Esophagus muscularis mucosa (tissue), 4 donors: ENCODE data around the gene PTPRU. TPM values are rescaled to one million over a fixed set of nuclear protein-coding genes. Genes with fewer than 3 reads are reported as not detected.

Source experiments
- DNase-seq: peaks from one replicate; pipeline ENCODE4 v3.0.0-alpha.2; 2017; ENCODE audit errors: extremely low spot score
- H3K27ac ChIP-seq, 4 donors: fragments of 200-600 bp; sonication (generic); replicated peaks in 1 of 4; 1 replicate in 3 of 4; 2 replicates in 1 of 4; pipeline ENCODE4 v1.5.1; 2016 to 2019; ENCODE audit warnings: mild to moderate bottlenecking in 1 of 4
- H3K27me3 ChIP-seq, 4 donors: fragments of 200-600 bp; sonication (generic); one replicate each; pipeline versions ENCODE4 v1.5.1 to v1.6.0; 2016 to 2019
- H3K36me3 ChIP-seq, 4 donors: fragments of 200-600 bp; sonication (generic); one replicate each; pipeline ENCODE4 v1.5.1; 2016 to 2019
- H3K4me1 ChIP-seq, 4 donors: fragments of 200-600 bp; sonication (generic); one replicate each; pipeline ENCODE4 v1.5.1; 2016 to 2019
- H3K4me3 ChIP-seq, 4 donors: fragments of 200-600 bp; sonication (generic); 1 replicate in 2 of 4; 2 replicates in 2 of 4; pipeline ENCODE4 v1.5.1; 2016 to 2019; ENCODE audit warnings: mild to moderate bottlenecking in 4 of 4, moderate library complexity in 1 of 4
- H3K9me3 ChIP-seq, 4 donors: fragments of 200-600 bp; sonication (generic); 1 replicate in 3 of 4; 2 replicates in 1 of 4; pipeline ENCODE4 v1.5.1; 2016 to 2019
- EP300 ChIP-seq: sonication (generic); formaldehyde crosslinking; IDR thresholded peaks from one replicate; pipeline ENCODE4 v1.6.1; 2017; ENCODE audit warnings: antibody characterized with exemption
- POLR2A ChIP-seq: fragments of 450-650 bp; IDR thresholded peaks from one replicate; pipeline ENCODE4 v1.6.1; 2017; ENCODE audit warnings: antibody characterized with exemption, moderate library complexity, mild to moderate bottlenecking, low read depth
- POLR2AphosphoS5 ChIP-seq, 2 donors: sonication (generic); formaldehyde crosslinking; IDR thresholded peaks; one replicate each; pipeline ENCODE4 v1.6.1; 2017; ENCODE audit warnings: antibody characterized with exemption in 2 of 2
- WGBS: methylation state at CpG from one replicate; pipeline ENCODE4 v1.1.5; 2018; 5-methylcytosine and 5-hydroxymethylcytosine counted together
- intact Hi-C: fragments of 100-400 bp; cut with DNase I; formaldehyde crosslinking; loops from one replicate; pipeline ENCODE4 v1.15.1; 2023
- total RNA-seq, 4 donors: library from RNA; depleted of rRNA; stranded (reverse); fragments of >200 nt; gene quantifications; one replicate each; pipeline versions ENCODE4 v1.1.0 to v1.2.1, GENCODE V29; 2016
- TF ChIP-seq, protein P1 (sequence below), 3 experiments: fragments of 200-600 bp in 2 of 3; fragments of 450-650 bp in 1 of 3; sonication (generic) in 2 of 3; IDR thresholded peaks; one replicate each; pipeline ENCODE4 v1.5.1; 2017 to 2019; ENCODE audit warnings: antibody characterized with exemption in 3 of 3, mild to moderate bottlenecking in 2 of 3, moderate library complexity in 1 of 3

PTPRU gene
- total RNA-seq, 4 donors from 2014 or later = 19.5 to 32.7 (median 27.5) TPM

DNA sequence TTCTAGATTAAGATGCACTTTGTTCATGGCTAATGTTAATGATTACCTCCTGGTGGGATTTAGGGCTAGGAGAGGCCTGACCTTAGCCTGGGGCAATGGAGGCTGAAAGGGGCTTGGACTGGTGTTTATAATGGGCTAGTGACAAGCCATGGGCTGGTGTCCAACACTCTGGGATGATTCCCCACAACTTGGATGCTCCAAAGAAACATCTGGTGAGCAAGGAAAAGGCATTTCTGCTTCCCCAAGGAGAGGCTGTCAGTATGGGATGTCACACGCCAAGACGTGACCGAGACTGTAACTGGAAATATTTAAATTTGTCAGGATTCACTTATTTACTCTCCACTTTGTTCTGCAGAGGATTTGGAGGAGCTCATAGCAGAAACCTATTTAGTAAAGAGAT is 45.2 kb downstream of the PTPRU start:
- Histone ChIP-seq H3K4me1 (peaks cover 0 to 14% (median 5%) of the 10 kb centered on the region in 4 donors), H3K27me3 (no peaks in the 10 kb centered on the region), H3K27ac (no peak overlapping the region), H3K9me3 (no peaks in the 10 kb centered on the region), H3K36me3 (peaks cover 0 to 27% (median 17%) of the 10 kb centered on the region in 4 donors), H3K4me3 (no peak overlapping the region)
- no peak for DNase-seq
- 76% methylated on average over 3 of the region's 3 CpGs for WGBS
- TF ChIP-seq, protein P1, sequence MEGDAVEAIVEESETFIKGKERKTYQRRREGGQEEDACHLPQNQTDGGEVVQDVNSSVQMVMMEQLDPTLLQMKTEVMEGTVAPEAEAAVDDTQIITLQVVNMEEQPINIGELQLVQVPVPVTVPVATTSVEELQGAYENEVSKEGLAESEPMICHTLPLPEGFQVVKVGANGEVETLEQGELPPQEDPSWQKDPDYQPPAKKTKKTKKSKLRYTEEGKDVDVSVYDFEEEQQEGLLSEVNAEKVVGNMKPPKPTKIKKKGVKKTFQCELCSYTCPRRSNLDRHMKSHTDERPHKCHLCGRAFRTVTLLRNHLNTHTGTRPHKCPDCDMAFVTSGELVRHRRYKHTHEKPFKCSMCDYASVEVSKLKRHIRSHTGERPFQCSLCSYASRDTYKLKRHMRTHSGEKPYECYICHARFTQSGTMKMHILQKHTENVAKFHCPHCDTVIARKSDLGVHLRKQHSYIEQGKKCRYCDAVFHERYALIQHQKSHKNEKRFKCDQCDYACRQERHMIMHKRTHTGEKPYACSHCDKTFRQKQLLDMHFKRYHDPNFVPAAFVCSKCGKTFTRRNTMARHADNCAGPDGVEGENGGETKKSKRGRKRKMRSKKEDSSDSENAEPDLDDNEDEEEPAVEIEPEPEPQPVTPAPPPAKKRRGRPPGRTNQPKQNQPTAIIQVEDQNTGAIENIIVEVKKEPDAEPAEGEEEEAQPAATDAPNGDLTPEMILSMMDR (IDR thresholded peaks at IDR 0.05) = no peak
- TF ChIP-seq POLR2AphosphoS5 (IDR thresholded peaks at IDR 0.05) = no peak
- no peak for TF ChIP-seq EP300
- TF ChIP-seq POLR2A = no peak
- intact Hi-C loops = no loop called here

DNA sequence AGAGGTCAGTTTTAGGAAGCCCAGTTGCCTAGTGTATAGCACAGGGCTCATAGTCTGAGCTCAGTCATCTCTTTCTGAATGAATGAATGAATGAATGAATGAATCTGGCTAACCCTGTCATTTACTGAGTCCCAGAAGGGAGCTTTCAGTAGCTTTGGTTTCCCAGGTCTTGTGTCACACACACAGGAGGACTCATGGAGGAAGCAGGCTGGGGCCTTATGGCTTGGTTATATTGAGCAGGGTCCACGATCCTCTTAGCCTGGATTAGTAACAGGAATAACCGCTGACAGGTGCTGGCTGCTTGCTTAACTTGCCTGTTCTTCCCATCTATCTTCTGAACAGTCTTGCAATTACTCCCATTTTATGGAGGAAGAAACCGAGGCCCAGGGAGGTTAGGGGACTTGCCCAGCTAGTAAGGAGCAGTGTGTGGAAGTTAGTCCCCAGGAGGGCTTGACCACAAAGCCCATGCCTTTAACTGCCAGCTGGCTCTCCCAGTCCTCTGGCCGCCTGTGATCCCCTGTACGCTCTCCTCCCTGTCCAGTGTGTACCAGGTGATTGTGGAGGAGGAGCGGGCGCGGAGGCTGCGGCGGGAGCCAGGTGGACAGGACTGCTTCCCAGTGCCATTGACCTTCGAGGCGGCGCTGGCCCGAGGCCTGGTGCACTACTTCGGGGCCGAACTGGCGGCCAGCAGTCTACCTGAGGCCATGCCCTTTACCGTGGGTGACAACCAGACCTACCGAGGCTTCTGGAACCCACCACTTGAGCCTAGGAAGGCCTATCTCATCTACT is 46.0 kb downstream of the PTPRU start:
- no peak overlapping the region for H3K27ac ChIP-seq
- intact Hi-C loops = no loop called here

DNA sequence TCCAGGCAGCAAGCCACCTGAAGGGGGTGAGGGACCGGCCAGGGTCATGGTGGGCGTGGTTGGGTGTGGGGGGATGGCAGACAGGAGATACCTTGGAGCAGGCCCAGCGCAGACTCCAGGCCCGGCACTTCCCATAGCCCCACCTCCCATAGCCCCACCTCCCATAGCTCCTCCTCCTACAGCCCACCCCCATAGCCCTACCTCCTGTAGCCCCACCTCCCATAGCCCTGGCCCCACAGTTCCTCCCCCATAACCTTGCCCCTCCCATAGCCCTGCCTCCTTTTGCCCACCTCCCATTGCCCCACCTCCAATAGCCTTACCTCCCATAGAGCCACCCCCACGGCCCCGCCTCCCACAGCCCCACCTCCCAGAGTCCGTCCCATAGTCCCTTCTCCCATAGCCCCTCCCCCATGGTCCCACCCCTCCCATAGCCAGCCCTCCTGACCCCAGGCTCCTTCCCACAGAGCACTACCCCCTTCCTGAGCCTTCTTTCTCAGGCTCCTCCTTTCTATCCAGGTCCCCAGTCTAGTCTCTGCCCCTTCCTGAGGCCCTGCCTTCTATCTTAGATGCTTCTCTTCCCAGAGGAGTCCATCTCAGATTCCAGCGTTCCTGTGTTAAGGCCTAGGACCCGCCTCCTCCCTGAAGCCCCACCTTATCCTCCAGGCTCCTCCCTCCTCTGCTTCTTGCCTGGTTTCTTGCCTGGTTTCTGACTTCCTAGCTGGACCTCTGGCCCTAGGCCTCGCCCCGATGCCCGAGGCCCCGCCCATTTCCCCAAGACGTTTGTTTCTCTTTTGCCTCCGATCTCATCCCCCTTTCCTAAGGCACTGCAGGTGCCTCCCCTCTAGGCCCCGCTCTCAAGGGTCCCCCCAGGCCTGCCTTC is 46.8 kb downstream of the PTPRU start:
- H3K4me1 ChIP-seq = peaks cover 0 to 14% (median 5%) of the 10 kb centered on the region in 4 donors
- no peaks in the 10 kb centered on the region for H3K9me3 ChIP-seq
- H3K4me3 ChIP-seq = peak overlapping the region in 3 of 4 donors; percentile 2 to 4 (median 4)
- DNase-seq = no peak
- intact Hi-C loops = no loop called here
- H3K27ac ChIP-seq = no peak overlapping the region
- H3K27me3 ChIP-seq = no peaks in the 10 kb centered on the region
- peaks cover 0 to 18% (median 17%) of the 10 kb centered on the region in 4 donors for H3K36me3 ChIP-seq
- TF ChIP-seq EP300 = no peak
- TF ChIP-seq, protein P1 (IDR thresholded peaks at IDR 0.05) = no peak
- TF ChIP-seq POLR2AphosphoS5 (IDR thresholded peaks at IDR 0.05) = no peak
- TF ChIP-seq POLR2A = no peak
- WGBS = 37% methylated on average over 14 of the region's 16 CpGs

More for the DNA sequence above, 46.0 kb downstream of the PTPRU start:
- H3K36me3 ChIP-seq = peaks cover 0 to 23% (median 17%) of the 10 kb centered on the region in 4 donors
- 85% methylated on average over 3 of the region's 19 CpGs for WGBS
- TF ChIP-seq POLR2A = no peak
- TF ChIP-seq, protein P1 (IDR thresholded peaks at IDR 0.05) = no peak
- no peak for TF ChIP-seq POLR2AphosphoS5 (IDR thresholded peaks at IDR 0.05)
- no peaks in the 10 kb centered on the region for H3K9me3 ChIP-seq
- no peak for DNase-seq
- no peak overlapping the region for H3K4me3 ChIP-seq
- peaks cover 0 to 14% (median 5%) of the 10 kb centered on the region in 4 donors for H3K4me1 ChIP-seq
- H3K27me3 ChIP-seq = no peaks in the 10 kb centered on the region

DNA sequence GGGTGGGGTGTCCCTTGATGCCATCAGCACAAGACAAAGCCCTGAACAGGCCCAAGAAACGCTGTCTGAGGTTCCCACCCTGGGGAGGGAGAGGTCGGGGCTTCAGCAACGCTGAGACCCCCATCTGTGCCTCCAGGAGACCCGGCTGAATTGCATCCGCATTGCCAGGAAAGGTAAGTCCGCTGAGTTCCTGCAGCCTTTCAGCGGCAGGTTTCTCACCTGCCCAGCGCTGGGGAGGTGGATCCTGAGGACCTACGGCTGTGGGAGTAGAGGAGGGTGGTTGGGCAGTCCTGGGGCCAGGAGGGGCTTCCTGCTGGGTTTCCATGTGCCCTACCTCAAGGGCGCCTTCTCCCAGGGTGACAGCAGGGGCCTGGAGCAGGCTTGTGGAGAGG is 47.5 kb downstream of the PTPRU start:
- no peak for DNase-seq
- Histone ChIP-seq H3K4me1 (peaks cover 0 to 14% (median 5%) of the 10 kb centered on the region in 4 donors), H3K27ac (no peak overlapping the region), H3K4me3 (peak overlapping the region in 3 of 4 donors; percentile 2 to 4 (median 4)), H3K9me3 (no peaks in the 10 kb centered on the region), H3K27me3 (no peaks in the 10 kb centered on the region), H3K36me3 (peaks cover 0 to 16% (median 15%) of the 10 kb centered on the region in 4 donors)
- no peak for TF ChIP-seq POLR2A
- no peak for TF ChIP-seq POLR2AphosphoS5 (IDR thresholded peaks at IDR 0.05)
- intact Hi-C loops = no loop called here
- WGBS = 75% methylated on average over 7 of the region's 10 CpGs
